22Rv1 (cell line): ENCODE data around the gene DPF3.

Source experiments
- CTCF ChIP-seq: fragments of 450-650 bp; IDR thresholded peaks from 2 replicates; pipeline ENCODE4 v1.5.1; 2017; ENCODE audit warnings: mild to moderate bottlenecking
- ZFX ChIP-seq: fragments of 450-650 bp; IDR thresholded peaks from 2 replicates; pipeline ENCODE4 v1.6.1; 2017; ENCODE audit warnings: antibody characterized with exemption, borderline replicate concordance

- TF ChIP-seq CTCF (no peak), ZFX (no peak)
Observed at GRCh38 chr14:72686832-72687231, 207.1 kb downstream of the DPF3 start.
